HEK293 (cell line): Measurements from ENCODE around the gene LRCH4.
A peak's percentile ranks its signal among the peaks of the same experiment; 100 is the strongest.

ENCODE experiments used
- CTCF ChIA-PET: fragments of 350-600 bp; formaldehyde crosslinking; extraction: SDS; loops from one replicate; lab custom pipeline; 2021; ENCODE audit warnings: antibody characterized with exemption; lab: Yijun Ruan, JAX
- POLR2A ChIA-PET: fragments of 300-600 bp; formaldehyde crosslinking; extraction: SDS; loops from one replicate; lab custom pipeline; 2020; ENCODE audit warnings: antibody characterized with exemption, inconsistent platforms; lab: Yijun Ruan, JAX
- H3K27ac ChIP-seq: fragments of 200-500 bp; sonication (Bioruptor generic); 2 replicates; pipeline ENCODE4 v1.5.1; 2014; ENCODE audit warnings: low read depth, low read length, control low read depth, inconsistent platforms; ENCODE audit errors: extremely low read depth
- H3K36me3 ChIP-seq, 2 experiments: fragments of 200-500 bp in 1 of 2; sonication (Bioruptor generic) in 1 of 2; 1 replicate in 1 of 2; 2 replicates in 1 of 2; pipeline ENCODE4 v1.5.1; 2014 to 2017; ENCODE audit warnings: inconsistent platforms in 2 of 2, low read length in 2 of 2; ENCODE audit not compliant: control insufficient read depth in 2 of 2, insufficient read depth in 1 of 2
- H3K4me1 ChIP-seq: fragments of 200-500 bp; sonication (Bioruptor generic); 2 replicates; pipeline ENCODE4 v1.5.1; 2014; ENCODE audit warnings: mild to moderate bottlenecking, low read length, inconsistent platforms; ENCODE audit not compliant: control insufficient read depth, insufficient read depth
- H3K4me3 ChIP-seq: 2 replicates; pipeline ENCODE4 v1.5.1; 2011; ENCODE audit warnings: low read depth, mild to moderate bottlenecking, control low read depth, low read length, moderate library complexity
- H3K9me3 ChIP-seq: fragments of 200-500 bp; sonication (Bioruptor generic); 2 replicates; pipeline ENCODE4 v1.5.1; 2014; ENCODE audit warnings: low read depth, low read length, inconsistent platforms; ENCODE audit not compliant: control insufficient read depth, insufficient read depth
- BCL6B ChIP-seq: fragments of 450-650 bp; formaldehyde crosslinking; IDR thresholded peaks from 2 replicates; pipeline ENCODE4 v1.5.1; 2017; ENCODE audit warnings: missing biosample characterization, missing genetic modification characterization
- IKZF3 ChIP-seq: fragments of 450-650 bp; IDR thresholded peaks from 2 replicates; pipeline ENCODE4 v1.5.0; 2018; ENCODE audit warnings: missing biosample characterization, mild to moderate bottlenecking, missing genetic modification characterization, moderate library complexity
- KLF7 ChIP-seq: fragments of 450-650 bp; formaldehyde crosslinking; IDR thresholded peaks from 2 replicates; pipeline ENCODE4 v1.5.1; 2016; ENCODE audit warnings: missing biosample characterization, missing genetic modification characterization, borderline replicate concordance
- KLF8 ChIP-seq: fragments of 450-650 bp; formaldehyde crosslinking; IDR thresholded peaks from 2 replicates; pipeline ENCODE4 v1.5.1; 2016; ENCODE audit warnings: missing biosample characterization, missing genetic modification characterization
- YY1 ChIP-seq: fragments of 450-650 bp; formaldehyde crosslinking; IDR thresholded peaks from 2 replicates; pipeline ENCODE4 v1.5.1; 2018; ENCODE audit warnings: missing biosample characterization, missing genetic modification characterization
- ZBTB10 ChIP-seq: fragments of 450-650 bp; formaldehyde crosslinking; IDR thresholded peaks from 2 replicates; pipeline ENCODE4 v1.5.1; 2016; ENCODE audit warnings: missing biosample characterization, missing genetic modification characterization
- ZBTB11 ChIP-seq: fragments of 450-650 bp; formaldehyde crosslinking; conservative IDR thresholded peaks from 2 replicates; pipeline ENCODE4 v1.5.1; 2016; ENCODE audit warnings: low read depth, missing biosample characterization, missing genetic modification characterization
- ZFHX2 ChIP-seq: fragments of 450-650 bp; formaldehyde crosslinking; conservative IDR thresholded peaks from 2 replicates; pipeline ENCODE4 v1.5.1; 2016; ENCODE audit warnings: missing biosample characterization, missing genetic modification characterization
- ZNF146 ChIP-seq: fragments of 450-650 bp; formaldehyde crosslinking; IDR thresholded peaks from 2 replicates; pipeline ENCODE4 v1.5.1; 2016; ENCODE audit warnings: missing biosample characterization, missing genetic modification characterization
- ZNF148 ChIP-seq: fragments of 450-650 bp; formaldehyde crosslinking; IDR thresholded peaks from 2 replicates; pipeline ENCODE4 v1.5.0; 2017; ENCODE audit warnings: missing biosample characterization, missing genetic modification characterization, borderline replicate concordance
- ZNF157 ChIP-seq: fragments of 450-650 bp; formaldehyde crosslinking; IDR thresholded peaks from 2 replicates; pipeline ENCODE4 v1.5.1; 2016; ENCODE audit warnings: missing biosample characterization, missing genetic modification characterization
- ZNF169 ChIP-seq: fragments of 450-650 bp; formaldehyde crosslinking; IDR thresholded peaks from 2 replicates; pipeline ENCODE4 v1.5.1; 2016; ENCODE audit warnings: missing biosample characterization, missing genetic modification characterization
- ZNF2 ChIP-seq: fragments of 450-650 bp; formaldehyde crosslinking; IDR thresholded peaks from 2 replicates; pipeline ENCODE4 v1.5.1; 2016; ENCODE audit warnings: missing biosample characterization, missing genetic modification characterization
- ZNF211 ChIP-seq: fragments of 450-650 bp; formaldehyde crosslinking; IDR thresholded peaks from 2 replicates; pipeline ENCODE4 v1.5.1; 2016; ENCODE audit warnings: low read depth, missing biosample characterization, missing genetic modification characterization
- ZNF433 ChIP-seq: fragments of 450-650 bp; formaldehyde crosslinking; IDR thresholded peaks from 2 replicates; pipeline ENCODE4 v1.5.1; 2016; ENCODE audit warnings: missing biosample characterization, missing genetic modification characterization, low read depth
- ZNF521 ChIP-seq: fragments of 450-650 bp; formaldehyde crosslinking; IDR thresholded peaks from 2 replicates; pipeline ENCODE4 v1.5.1; 2017; ENCODE audit warnings: missing biosample characterization, mild to moderate bottlenecking, missing genetic modification characterization
- ZNF548 ChIP-seq: fragments of 450-650 bp; formaldehyde crosslinking; IDR thresholded peaks from 2 replicates; pipeline ENCODE4 v1.5.1; 2016; ENCODE audit warnings: missing biosample characterization, missing genetic modification characterization
- ZNF549 ChIP-seq: fragments of 450-650 bp; IDR thresholded peaks from 2 replicates; pipeline ENCODE4 v1.5.1; 2018; ENCODE audit warnings: missing biosample characterization, missing genetic modification characterization, mild to moderate bottlenecking, inconsistent platforms, moderate library complexity
- ZNF561 ChIP-seq: fragments of 450-650 bp; IDR thresholded peaks from 2 replicates; pipeline ENCODE4 v1.5.1; 2018; ENCODE audit warnings: missing biosample characterization, missing genetic modification characterization, borderline replicate concordance
- ZNF600 ChIP-seq: fragments of 450-650 bp; formaldehyde crosslinking; IDR thresholded peaks from 2 replicates; pipeline ENCODE4 v1.5.1; 2016; ENCODE audit warnings: missing biosample characterization, missing genetic modification characterization
- ZNF670 ChIP-seq: fragments of 450-650 bp; formaldehyde crosslinking; IDR thresholded peaks from 2 replicates; pipeline ENCODE4 v1.5.1; 2016; ENCODE audit warnings: missing biosample characterization, missing genetic modification characterization, low read depth
- ZNF701 ChIP-seq: fragments of 450-650 bp; formaldehyde crosslinking; IDR thresholded peaks from 2 replicates; pipeline ENCODE4 v1.5.1; 2016; ENCODE audit warnings: missing biosample characterization, missing genetic modification characterization
- ZNF707 ChIP-seq: fragments of 450-650 bp; formaldehyde crosslinking; IDR thresholded peaks from 2 replicates; pipeline ENCODE4 v1.5.1; 2016; ENCODE audit warnings: missing biosample characterization, missing genetic modification characterization

The LRCH4 gene

GRCh38 chr7:100611983-100612729 lies 26.2 kb upstream of the LRCH4 start, which contains the start of gene MOSPD3 (continued):
- TF ChIP-seq ZNF148 (tag by site-specific recombination) (no peak), ZNF211 (tag by site-specific recombination) (no peak), ZNF670 (tag by site-specific recombination) (no peak), KLF8 (peak; percentile 95), ZNF600 (tag by site-specific recombination) (no peak), ZNF433 (tag by site-specific recombination) (no peak), ZBTB10 (tag by site-specific recombination) (no peak), BCL6B (no peak), ZNF146 (tag by site-specific recombination) (no peak)

GRCh38 chr7:100609958-100610357 lies 24.0 kb upstream of the LRCH4 start:
- Histone ChIP-seq H3K27ac (no peak overlapping the region), H3K4me3 (no peak overlapping the region), H3K36me3 (peaks cover 0 to 3% of the 10 kb centered on the region in 2 experiments; a peak in 1 of 3 replicates), H3K4me1 (no peaks in the 10 kb centered on the region), H3K9me3 (no peaks in the 10 kb centered on the region)
- ChIA-PET CTCF (no interaction called here), POLR2A (interaction anchor here (1.9 to 7.4 kb wide), 2 partner anchors 25 to 96 kb away, joined by 7 to 91 read pairs; partner anchors contain the start of genes FBXO24, LRCH4 and POP7)
- TF ChIP-seq IKZF3 (no peak), ZNF169 (tag by site-specific recombination) (no peak), ZNF2 (tag by site-specific recombination) (no peak), YY1 (tag by site-specific recombination) (no peak), ZNF561 (tag by site-specific recombination) (no peak), ZNF146 (tag by site-specific recombination) (no peak), ZNF521 (tag by site-specific recombination) (no peak), ZNF701 (tag by site-specific recombination) (no peak), KLF7 (tag by site-specific recombination) (no peak), ZNF549 (no peak), ZNF707 (tag by site-specific recombination) (no peak), ZFHX2 (tag by site-specific recombination) (no peak), ZNF670 (tag by site-specific recombination) (no peak), ZBTB11 (tag by site-specific recombination) (no peak), ZNF157 (no peak), ZNF548 (tag by site-specific recombination) (no peak)
